T-cell (primary cell): ENCODE measurements around the gene MYG1. TPM values are rescaled to one million over a fixed set of nuclear protein-coding genes. Genes with fewer than 3 reads are reported as not detected.

Experiments
- ATAC-seq, 4 experiments: fragments of 200-7000 bp in 3 of 4; fragments of 150-1000 bp in 1 of 4; cut with Tn5 transposase; replicated peaks in 1 of 4; 1 replicate in 3 of 4; 2 replicates in 1 of 4; pipeline ENCODE4 v1.10.0; 2021; ENCODE audit warnings: moderate library complexity in 3 of 4, mild to moderate bottlenecking in 2 of 4, moderate number of reproducible peaks in 1 of 4
- CTCF ChIA-PET, 2 donors: fragments of 300-600 bp; sonication (Branson Sonifier 250); formaldehyde crosslinking; loops; one replicate each; lab custom pipeline; 2022; ENCODE audit warnings: antibody characterized with exemption in 2 of 2; lab: Charles Lee
- POLR2A ChIA-PET, 2 donors: fragments of 300-600 bp; sonication (Branson Sonifier 250); formaldehyde crosslinking; loops; one replicate each; lab custom pipeline; 2022; ENCODE audit warnings: antibody characterized with exemption in 2 of 2; lab: Charles Lee
- DNase-seq, 35 experiments: peaks; one replicate each; pipeline versions ENCODE4 v3.0.0 to v3.0.0-alpha.2; 2013 to 2023
- H3K27ac ChIP-seq: one replicate; pipeline ENCODE4 v1.5.1; 2013; ENCODE audit warnings: low read length
- H3K27me3 ChIP-seq, 2 experiments: replicated peaks in 1 of 2; 1 replicate in 1 of 2; 2 replicates in 1 of 2; pipeline versions ENCODE4 v1.6.1 to v1.7.0; 2013; ENCODE audit warnings: low read length in 1 of 2, mixed read lengths in 1 of 2; ENCODE audit not compliant: control insufficient read depth in 2 of 2, insufficient read depth in 2 of 2; ENCODE audit errors: extremely low read depth in 1 of 2
- H3K36me3 ChIP-seq, 2 donors: 1 replicate in 1 of 2; 2 replicates in 1 of 2; pipeline versions ENCODE4 v1.6.1 to v1.7.0; 2013; ENCODE audit warnings: low read length in 1 of 2; ENCODE audit not compliant: control insufficient read depth in 2 of 2, insufficient read depth in 1 of 2; ENCODE audit errors: extremely low read depth in 1 of 2
- H3K4me1 ChIP-seq, 2 experiments: 1 replicate in 1 of 2; 2 replicates in 1 of 2; pipeline versions ENCODE4 v1.6.1 to v1.7.0; 2013; ENCODE audit warnings: low read length in 2 of 2, mixed read lengths in 1 of 2; ENCODE audit not compliant: insufficient read depth in 2 of 2, control insufficient read depth in 1 of 2; ENCODE audit errors: extremely low read depth in 1 of 2
- H3K4me3 ChIP-seq, 2 donors: 1 replicate in 1 of 2; 2 replicates in 1 of 2; pipeline versions ENCODE4 v1.5.1 to v1.7.0; 2013; ENCODE audit warnings: mild to moderate bottlenecking in 2 of 2, low read length in 1 of 2, moderate library complexity in 1 of 2; ENCODE audit not compliant: control insufficient read depth in 1 of 2; ENCODE audit errors: extremely low read depth in 1 of 2
- H3K9me3 ChIP-seq: 2 replicates; pipeline ENCODE4 v1.7.0; 2013
- H3K27ac Mint-ChIP-seq, 2 donors: one replicate each; pipeline ENCODE4 v1.8.0; 2020 to 2021; ENCODE audit warnings: mild to moderate bottlenecking in 2 of 2, mixed read lengths in 2 of 2
- H3K27me3 Mint-ChIP-seq, 2 donors: one replicate each; pipeline ENCODE4 v1.8.0; 2021 to 2022; ENCODE audit warnings: mixed read lengths in 2 of 2
- H3K36me3 Mint-ChIP-seq: one replicate; pipeline ENCODE4 v1.8.0; 2021; ENCODE audit warnings: mixed read lengths
- H3K4me1 Mint-ChIP-seq, 3 donors: one replicate each; pipeline ENCODE4 v1.8.0; 2020 to 2022; ENCODE audit warnings: mixed read lengths in 3 of 3, mild to moderate bottlenecking in 1 of 3
- H3K4me3 Mint-ChIP-seq, 3 donors: one replicate each; pipeline ENCODE4 v1.8.0; 2020 to 2022; ENCODE audit warnings: mild to moderate bottlenecking in 3 of 3, mixed read lengths in 3 of 3, moderate library complexity in 3 of 3
- H3K9me3 Mint-ChIP-seq, 3 donors: one replicate each; pipeline ENCODE4 v1.8.0; 2020 to 2022; ENCODE audit warnings: mixed read lengths in 3 of 3
- WGBS: methylation state at CpG from one replicate; pipeline ENCODE4 v1.1.5; 2013; ENCODE audit warnings: missing lambda C conversion rate; ENCODE audit not compliant: insufficient coverage; 5-methylcytosine and 5-hydroxymethylcytosine counted together
- total RNA-seq, 35 experiments: library from RNA in 6 of 35; stranded (reverse) in 6 of 35; fragments of 120-200 nt in 1 of 35; gene quantifications; one replicate each; pipeline versions ENCODE4 v1.2.1 to v1.2.4 and lab custom pipeline; 2013 to 2026

MYG1 gene
- total RNA-seq, 5 donors from 2014 or later (not counting 1 experiment from before 2014, with no cell fraction given): 34.0 to 68.4 (median 63.9) TPM

DNA sequence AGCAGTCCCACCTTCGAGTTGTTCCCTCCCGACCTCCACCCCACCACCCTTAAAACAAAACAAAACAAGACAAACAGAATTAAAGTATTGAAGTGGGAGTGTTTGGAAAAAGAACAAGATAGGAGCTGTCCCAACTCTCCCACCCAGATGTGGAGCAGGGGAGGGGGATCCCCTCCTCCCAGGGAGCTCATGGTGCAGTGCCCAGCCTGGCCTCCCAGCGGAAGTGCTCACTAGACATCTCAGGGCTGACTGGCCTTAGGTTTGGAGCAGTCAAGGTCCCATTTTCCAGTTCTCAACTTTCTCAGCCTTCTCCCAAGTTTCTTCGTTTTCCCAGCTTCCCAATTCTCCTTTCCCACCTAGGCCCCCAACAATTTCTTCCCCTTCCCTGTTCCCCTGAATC, 33.8 kb downstream of the MYG1 start:
- 53% methylated on average over 2 of the region's 4 CpGs for WGBS
- no peak overlapping the region for H3K4me3 ChIP-seq
- H3K4me3 Mint-ChIP-seq: no peak overlapping the region
- CTCF ChIA-PET: interaction anchor here in 1 of 2 donors (0.8 kb wide), 1 partner anchor 12 kb away, joined by 3 read pairs; the partner anchor contains the start of gene AAAS
- POLR2A ChIA-PET: interaction anchor here in 1 of 2 donors (0.7 kb wide), 1 partner anchor 114 kb away, joined by 7 read pairs; no protein-coding TSS in a partner anchor
- H3K9me3 Mint-ChIP-seq: no peaks in the 10 kb centered on the region
- H3K27me3 Mint-ChIP-seq: peaks cover 42 to 51% of the 10 kb centered on the region in 2 donors
- no peaks in the 10 kb centered on the region for H3K9me3 ChIP-seq
- H3K4me1 ChIP-seq: peaks cover 4 to 7% of the 10 kb centered on the region in 2 experiments
- peaks cover 0 to 79% of the 10 kb centered on the region in 2 experiments for H3K27me3 ChIP-seq
- ATAC-seq (no peak), DNase-seq (no peak)
- H3K27ac Mint-ChIP-seq: no peak overlapping the region
- H3K36me3 Mint-ChIP-seq: no peaks in the 10 kb centered on the region
- H3K4me1 Mint-ChIP-seq: peaks cover 3 to 8% (median 6%) of the 10 kb centered on the region in 3 donors
- no peak overlapping the region for H3K27ac ChIP-seq
- no peaks in the 10 kb centered on the region for H3K36me3 ChIP-seq

DNA sequence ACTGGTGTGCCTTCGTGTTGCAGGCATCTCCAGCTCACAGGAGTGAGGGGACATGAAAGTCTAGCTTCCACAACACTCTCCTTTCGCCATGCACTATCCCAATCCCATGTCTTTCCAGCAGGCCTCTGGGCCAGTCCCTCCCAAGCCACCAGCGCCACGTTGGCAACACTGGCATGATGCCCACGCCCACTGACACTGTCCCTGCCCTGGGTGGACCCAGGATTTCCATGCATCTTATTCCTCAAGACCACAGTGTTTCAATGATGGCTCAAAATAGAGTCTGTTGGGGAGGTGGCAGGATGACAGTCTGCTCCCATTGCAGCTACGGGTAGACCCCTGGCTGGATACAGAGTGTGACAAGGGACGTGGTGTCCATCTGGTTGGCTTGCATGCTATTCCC, 34.4 kb downstream of the MYG1 start:
- no peak for ATAC-seq
- Mint-ChIP-seq H3K36me3 (no peaks in the 10 kb centered on the region), H3K27ac (no peak overlapping the region), H3K4me3 (no peak overlapping the region), H3K9me3 (no peaks in the 10 kb centered on the region), H3K27me3 (peaks cover 44 to 54% of the 10 kb centered on the region in 2 donors), H3K4me1 (peaks cover 3 to 8% (median 7%) of the 10 kb centered on the region in 3 donors)
- WGBS: 53% methylated on average over 6 of the region's 7 CpGs
- no peaks in the 10 kb centered on the region for H3K9me3 ChIP-seq
- no peaks in the 10 kb centered on the region for H3K36me3 ChIP-seq
- ChIA-PET POLR2A (interaction anchor here in 1 of 2 donors (0.7 kb wide), 1 partner anchor 114 kb away, joined by 7 read pairs; no protein-coding TSS in a partner anchor), CTCF (interaction anchor here in 1 of 2 donors (0.8 kb wide), 1 partner anchor 13 kb away, joined by 3 read pairs; the partner anchor contains the start of gene AAAS)
- peaks cover 0 to 80% of the 10 kb centered on the region in 2 experiments for H3K27me3 ChIP-seq
- H3K4me1 ChIP-seq: peaks cover 5 to 7% of the 10 kb centered on the region in 2 experiments
- no peak overlapping the region for H3K4me3 ChIP-seq
- no peak overlapping the region for H3K27ac ChIP-seq
- no peak for DNase-seq

DNA sequence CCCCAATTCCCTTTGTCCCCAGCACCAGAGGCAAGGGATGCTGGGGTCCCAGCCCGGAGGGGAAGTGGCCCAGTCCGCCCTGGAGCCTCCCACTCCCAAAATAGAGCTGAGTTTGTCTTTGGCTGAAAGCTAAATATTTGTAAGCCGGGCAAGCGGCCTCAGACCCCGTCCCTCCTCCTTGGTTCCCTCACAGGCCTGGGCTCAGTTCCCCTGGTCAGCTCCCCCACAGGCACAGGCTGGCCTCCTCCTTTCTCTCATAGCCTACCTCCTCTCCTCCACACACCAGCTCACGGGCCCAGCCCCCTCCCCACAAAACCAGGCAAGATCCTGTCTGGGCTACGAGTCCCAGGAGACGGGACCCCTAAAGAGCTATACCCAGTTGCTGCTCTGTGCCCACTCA, 35.3 kb downstream of the MYG1 start:
- WGBS: 89% methylated on average over 6 of the region's 8 CpGs
- ChIA-PET CTCF (interaction anchor here (0.6 to 1.6 kb wide), 3 partner anchors 10 to 14 kb away, joined by 4 to 5 read pairs (median 4); no protein-coding TSS in a partner anchor), POLR2A (no interaction called here)
- Histone ChIP-seq H3K36me3 (no peaks in the 10 kb centered on the region), H3K9me3 (no peaks in the 10 kb centered on the region), H3K27ac (no peak overlapping the region), H3K27me3 (peaks cover 0 to 80% of the 10 kb centered on the region in 2 experiments), H3K4me3 (no peak overlapping the region), H3K4me1 (peaks cover 5 to 7% of the 10 kb centered on the region in 2 experiments)
- Mint-ChIP-seq H3K27me3 (peaks cover 44 to 54% of the 10 kb centered on the region in 2 donors), H3K27ac (no peak overlapping the region), H3K9me3 (no peaks in the 10 kb centered on the region), H3K4me3 (no peak overlapping the region), H3K36me3 (no peaks in the 10 kb centered on the region), H3K4me1 (peaks cover 3 to 8% (median 7%) of the 10 kb centered on the region in 3 donors)
- ATAC-seq (no peak), DNase-seq (no peak)

DNA sequence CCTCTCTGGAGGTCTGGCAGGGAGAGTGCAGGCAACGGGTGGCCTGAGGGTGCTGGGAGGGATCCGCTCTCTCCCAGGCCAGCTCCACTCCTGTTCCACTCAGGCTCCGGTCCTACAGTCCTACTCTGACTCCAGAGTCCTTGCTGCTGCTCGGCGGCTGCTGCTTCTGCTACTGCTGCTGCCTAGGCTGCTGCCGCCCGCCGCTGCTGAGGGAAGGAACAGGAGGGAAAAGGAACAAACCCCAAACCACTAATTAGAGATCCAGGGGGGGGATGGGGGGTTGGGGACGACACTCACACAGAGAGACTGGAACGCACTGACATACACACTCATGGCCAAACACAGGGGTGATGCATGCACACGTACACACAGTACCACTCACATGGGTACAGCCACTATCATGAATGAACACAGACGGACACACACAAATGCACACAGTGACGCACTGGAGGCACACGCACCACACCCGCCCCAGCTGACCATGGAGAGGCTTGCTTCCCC, 36.7 kb downstream of the MYG1 start, which contains the start of gene SP7:
TSS of gene SP7 (minus strand) at position 174 of the 501 bp plus-strand sequence. CDS start 708 bp downstream, outside the sequence.
- H3K9me3 Mint-ChIP-seq: no peaks in the 10 kb centered on the region
- no peaks in the 10 kb centered on the region for H3K36me3 Mint-ChIP-seq
- H3K4me1 ChIP-seq: peaks cover 5 to 7% of the 10 kb centered on the region in 2 experiments
- no peak for ATAC-seq
- no CpG with 5 or more reads among the region's 15 CpGs for WGBS
- ChIA-PET POLR2A (no interaction called here), CTCF (interaction anchor here (0.8 to 1.6 kb wide), 3 partner anchors 8 to 11 kb away, joined by 4 to 5 read pairs (median 4); no protein-coding TSS in a partner anchor)
- peaks cover 0 to 73% of the 10 kb centered on the region in 2 experiments for H3K27me3 ChIP-seq
- H3K4me3 Mint-ChIP-seq: no peak within 1 kb of the TSS
- H3K4me3 ChIP-seq: no peak within 1 kb of the TSS
- H3K4me1 Mint-ChIP-seq: peaks cover 3 to 8% (median 7%) of the 10 kb centered on the region in 3 donors
- no peaks in the 10 kb centered on the region for H3K9me3 ChIP-seq
- H3K36me3 ChIP-seq: no peaks in the 10 kb centered on the region
- H3K27ac ChIP-seq: no peak within 1 kb of the TSS
- peaks cover 44 to 51% of the 10 kb centered on the region in 2 donors for H3K27me3 Mint-ChIP-seq
- DNase-seq: no peak
- no peak within 1 kb of the TSS for H3K27ac Mint-ChIP-seq

DNA sequence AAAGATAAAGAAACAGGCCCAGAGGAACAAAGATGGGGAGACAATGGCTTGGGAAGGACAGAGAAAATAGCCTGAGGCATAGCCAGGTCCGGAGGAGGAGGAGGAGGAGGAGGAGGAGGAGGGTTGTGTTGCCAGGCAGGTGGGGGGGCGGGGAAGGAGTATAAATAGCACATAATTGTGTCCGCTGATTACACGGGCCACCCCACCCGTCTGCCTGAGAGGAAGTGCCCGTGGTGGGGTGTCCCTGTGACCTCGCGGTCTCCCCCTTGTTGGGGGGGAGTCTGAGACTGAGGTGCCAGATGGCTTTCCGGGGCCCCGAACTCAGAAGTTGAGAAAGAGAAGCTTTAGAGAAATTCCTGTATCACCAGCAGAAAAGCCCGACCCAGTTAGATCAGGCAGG, 38.5 kb downstream of the MYG1 start:
- H3K4me1 Mint-ChIP-seq: peaks cover 4 to 8% (median 7%) of the 10 kb centered on the region in 3 donors
- no peaks in the 10 kb centered on the region for H3K9me3 Mint-ChIP-seq
- Histone ChIP-seq H3K27me3 (peaks cover 0 to 63% of the 10 kb centered on the region in 2 experiments), H3K9me3 (no peaks in the 10 kb centered on the region), H3K36me3 (no peaks in the 10 kb centered on the region), H3K4me1 (peaks cover 5 to 7% of the 10 kb centered on the region in 2 experiments), H3K27ac (no peak overlapping the region), H3K4me3 (no peak overlapping the region)
- ATAC-seq (no peak), DNase-seq (peak in 3 of 35 experiments; percentile 13 to 33 (median 25))
- H3K27me3 Mint-ChIP-seq: peaks cover 43 to 47% of the 10 kb centered on the region in 2 donors
- 5% methylated on average over 7 of the region's 11 CpGs for WGBS
- CTCF ChIA-PET: no interaction called here
- H3K36me3 Mint-ChIP-seq: no peaks in the 10 kb centered on the region
- POLR2A ChIA-PET: no interaction called here
- no peak overlapping the region for H3K4me3 Mint-ChIP-seq
- peak overlapping the region in 1 of 2 donors; percentile 5 for H3K27ac Mint-ChIP-seq

DNA sequence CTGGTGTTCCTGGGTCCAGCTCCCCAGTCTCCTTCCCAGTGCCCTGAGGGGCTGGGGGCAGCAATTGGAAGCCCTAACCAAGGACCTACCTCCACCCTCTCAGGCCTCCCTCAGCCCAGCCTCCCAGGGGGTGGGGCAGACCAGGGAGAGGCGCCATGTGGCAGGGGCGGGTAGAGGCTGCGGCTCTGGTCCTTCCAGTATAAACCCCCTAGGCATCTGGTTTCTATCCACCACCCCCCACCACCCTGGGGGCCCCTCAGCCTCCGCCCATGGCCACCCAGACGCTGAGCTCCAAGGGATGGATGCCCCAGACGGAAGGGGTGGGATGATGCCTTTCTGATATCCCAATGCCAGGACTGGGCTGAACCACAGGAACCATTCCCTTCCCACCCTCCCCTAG, 39.4 kb downstream of the MYG1 start:
- H3K27me3 Mint-ChIP-seq: peaks cover 37 to 39% of the 10 kb centered on the region in 2 donors
- H3K27ac Mint-ChIP-seq: no peak overlapping the region
- no peaks in the 10 kb centered on the region for H3K36me3 Mint-ChIP-seq
- DNase-seq: no peak
- ChIA-PET POLR2A (interaction anchor here in 1 of 2 donors (0.6 kb wide), 1 partner anchor 203 kb away, joined by 7 read pairs; no protein-coding TSS in a partner anchor), CTCF (interaction anchor here in 1 of 2 donors (0.7 kb wide), 2 partner anchors 19 to 180 kb away, joined by 3 to 4 read pairs; no protein-coding TSS in a partner anchor)
- no peaks in the 10 kb centered on the region for H3K9me3 ChIP-seq
- peaks cover 11 to 16% (median 14%) of the 10 kb centered on the region in 3 donors for H3K4me1 Mint-ChIP-seq
- H3K4me1 ChIP-seq: peaks cover 5 to 8% of the 10 kb centered on the region in 2 experiments
- H3K4me3 ChIP-seq: no peak overlapping the region
- H3K27ac ChIP-seq: no peak overlapping the region
- WGBS: 83% methylated on average over 3 of the region's 6 CpGs
- no peak for ATAC-seq
- no peak overlapping the region for H3K4me3 Mint-ChIP-seq
- H3K27me3 ChIP-seq: peaks cover 0 to 54% of the 10 kb centered on the region in 2 experiments
- no peaks in the 10 kb centered on the region for H3K36me3 ChIP-seq
- H3K9me3 Mint-ChIP-seq: no peaks in the 10 kb centered on the region
